EH (cell line): ENCODE results near the gene KCTD16.

ENCODE experiments used
- DNase-seq: peaks from one replicate; pipeline ENCODE4 v3.0.0-alpha.2; 2015; ENCODE audit warnings: low read depth

Gene KCTD16

GRCh38 chr5:144207875-144208444, 37.3 kb downstream of the KCTD16 start:
- no peak for DNase-seq

- no peak for DNase-seq
Measured at GRCh38 chr5:144209361-144209760, 38.7 kb downstream of the KCTD16 start.

GRCh38 chr5:144210655-144211054, 40.0 kb downstream of the KCTD16 start:
- DNase-seq = no peak

- no peak for DNase-seq
Measured at GRCh38 chr5:144219869-144220268, 49.2 kb downstream of the KCTD16 start.

- DNase-seq = no peak
Measured at GRCh38 chr5:144227363-144227999, 56.8 kb downstream of the KCTD16 start.

GRCh38 chr5:144230806-144231205, 60.1 kb downstream of the KCTD16 start:
- no peak for DNase-seq

- no peak for DNase-seq
Measured at GRCh38 chr5:144232285-144232684, 61.6 kb downstream of the KCTD16 start.

- peak; percentile 10 for DNase-seq
Measured at GRCh38 chr5:144236499-144236898, 65.8 kb downstream of the KCTD16 start.

- DNase-seq = peak; percentile 13
Measured at GRCh38 chr5:144237851-144238250, 67.2 kb downstream of the KCTD16 start.

- peak; percentile 61 for DNase-seq
Measured at GRCh38 chr5:144247131-144247530, 76.5 kb downstream of the KCTD16 start.

- no peak for DNase-seq
Measured at GRCh38 chr5:144248015-144248414, 77.3 kb downstream of the KCTD16 start.

GRCh38 chr5:144249755-144250464, 79.2 kb downstream of the KCTD16 start:
- DNase-seq = no peak

GRCh38 chr5:144254552-144254951, 83.9 kb downstream of the KCTD16 start:
- peak; percentile 16 for DNase-seq

GRCh38 chr5:144260121-144260520, 89.4 kb downstream of the KCTD16 start:
- no peak for DNase-seq

- DNase-seq = no peak
Measured at GRCh38 chr5:144265643-144266247, 95.1 kb downstream of the KCTD16 start.

GRCh38 chr5:144267961-144268513, 97.4 kb downstream of the KCTD16 start:
- no peak for DNase-seq

GRCh38 chr5:144273232-144274027, 102.8 kb downstream of the KCTD16 start:
- DNase-seq = peak; percentile 19

- DNase-seq = no peak
Measured at GRCh38 chr5:144275329-144275728, 104.7 kb downstream of the KCTD16 start.

GRCh38 chr5:144276034-144276822, 105.6 kb downstream of the KCTD16 start:
- DNase-seq = peak; percentile 35

GRCh38 chr5:144281784-144282183, 111.1 kb downstream of the KCTD16 start:
- peak; percentile 32 for DNase-seq

- DNase-seq = no peak
Measured at GRCh38 chr5:144284036-144284435, 113.4 kb downstream of the KCTD16 start.
